Measurements from ENCODE around the gene SBK3.

DNA sequence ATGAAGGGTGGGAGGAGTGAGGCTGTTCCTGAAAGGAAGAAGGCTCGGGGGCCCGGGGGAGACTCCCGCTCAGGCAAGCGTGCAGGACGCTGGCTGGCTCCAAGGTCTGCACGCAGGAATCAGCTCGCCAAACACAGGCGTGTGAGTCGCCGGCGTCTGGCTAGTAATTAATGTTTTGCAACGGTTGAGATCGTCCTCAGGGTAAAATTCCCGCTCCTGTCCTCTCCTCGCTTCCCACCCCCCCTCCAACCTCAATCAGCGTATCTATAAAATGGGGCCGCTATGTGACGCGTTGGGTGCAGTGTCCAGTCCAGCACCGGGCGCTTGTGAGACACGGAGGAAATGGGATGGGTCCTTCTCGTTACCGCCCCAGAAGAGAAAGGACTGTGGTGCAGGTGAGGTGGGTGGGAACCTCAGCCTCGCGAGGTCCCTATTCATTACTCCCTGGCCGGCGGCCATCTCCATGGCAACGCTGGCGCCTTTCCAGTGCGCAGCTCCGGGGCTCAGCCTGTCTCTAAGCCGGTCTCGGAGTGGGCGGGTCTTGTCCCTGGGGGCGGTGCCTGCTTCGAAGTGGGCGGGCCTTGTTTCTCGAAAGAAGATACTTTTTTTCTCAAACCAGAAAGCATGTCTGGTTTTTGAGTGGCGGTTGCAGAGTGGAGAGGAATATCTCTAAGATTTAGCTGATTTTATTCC, 41.8 kb upstream of the SBK3 start:
- TF ChIP-seq, protein P1, sequence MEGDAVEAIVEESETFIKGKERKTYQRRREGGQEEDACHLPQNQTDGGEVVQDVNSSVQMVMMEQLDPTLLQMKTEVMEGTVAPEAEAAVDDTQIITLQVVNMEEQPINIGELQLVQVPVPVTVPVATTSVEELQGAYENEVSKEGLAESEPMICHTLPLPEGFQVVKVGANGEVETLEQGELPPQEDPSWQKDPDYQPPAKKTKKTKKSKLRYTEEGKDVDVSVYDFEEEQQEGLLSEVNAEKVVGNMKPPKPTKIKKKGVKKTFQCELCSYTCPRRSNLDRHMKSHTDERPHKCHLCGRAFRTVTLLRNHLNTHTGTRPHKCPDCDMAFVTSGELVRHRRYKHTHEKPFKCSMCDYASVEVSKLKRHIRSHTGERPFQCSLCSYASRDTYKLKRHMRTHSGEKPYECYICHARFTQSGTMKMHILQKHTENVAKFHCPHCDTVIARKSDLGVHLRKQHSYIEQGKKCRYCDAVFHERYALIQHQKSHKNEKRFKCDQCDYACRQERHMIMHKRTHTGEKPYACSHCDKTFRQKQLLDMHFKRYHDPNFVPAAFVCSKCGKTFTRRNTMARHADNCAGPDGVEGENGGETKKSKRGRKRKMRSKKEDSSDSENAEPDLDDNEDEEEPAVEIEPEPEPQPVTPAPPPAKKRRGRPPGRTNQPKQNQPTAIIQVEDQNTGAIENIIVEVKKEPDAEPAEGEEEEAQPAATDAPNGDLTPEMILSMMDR (IDR thresholded peaks at IDR 0.05) = no peak
- no peak for TF ChIP-seq POLR2A (IDR thresholded peaks at IDR 0.05)

Data from transverse colon (tissue), 3 donors.